GM12891 (cell line): Measurements from ENCODE around the gene TTN.

Experiments used
- PAX5 ChIP-seq: IDR thresholded peaks from 2 replicates; pipeline ENCODE4 v1.6.1; 2011; ENCODE audit warnings: low read length, moderate library complexity, mild to moderate bottlenecking; ENCODE audit not compliant: insufficient read depth, severe bottlenecking
- POLR2A ChIP-seq: IDR thresholded peaks from 2 replicates; pipeline ENCODE4 v1.6.1; 2011; ENCODE audit warnings: low read depth, low read length, control low read depth
- POLR2AphosphoS5 ChIP-seq: IDR thresholded peaks from 2 replicates; pipeline ENCODE4 v1.6.1; 2011; ENCODE audit warnings: low read depth, low read length, control low read depth
- SPI1 ChIP-seq: IDR thresholded peaks from 2 replicates; pipeline ENCODE4 v1.6.1; 2011; ENCODE audit warnings: low read depth, low read length, control low read depth
- TAF1 ChIP-seq: IDR thresholded peaks from 2 replicates; pipeline ENCODE4 v1.6.1; 2011; ENCODE audit warnings: low read depth, low read length, control low read depth

DNA sequence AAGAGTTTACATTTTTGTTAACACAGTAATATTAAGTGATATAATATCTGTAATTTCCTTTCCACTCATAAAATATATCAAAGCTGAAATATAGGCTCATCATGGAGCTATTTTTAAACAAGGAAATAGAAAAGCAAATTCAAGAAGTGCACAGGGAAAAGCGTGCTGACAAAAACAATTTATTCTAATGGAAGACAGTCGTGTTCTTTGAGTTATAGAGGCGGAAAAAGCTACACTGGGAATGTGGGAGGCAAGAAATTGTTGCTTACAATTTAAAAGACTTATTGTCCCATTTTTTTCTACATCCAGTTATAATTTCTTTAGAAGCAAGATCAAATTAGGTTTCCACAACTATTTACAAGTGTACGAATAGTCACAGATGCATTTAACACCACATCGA, 3.2 kb upstream of the TTN start:
- TF ChIP-seq POLR2A = no peak
- TF ChIP-seq POLR2AphosphoS5 = no peak
- no peak for TF ChIP-seq PAX5
- TF ChIP-seq SPI1 = no peak
- TF ChIP-seq TAF1 = no peak
